GM21786 (cell line): ENCODE results near the gene AMMECR1.
"Not testable (repeated sequence)": the region's sequence is repeated elsewhere in the genome, so short reads cannot be mapped to it uniquely, and the experiment has no call there.

Source experiments
- ATAC-seq: cut with Tn5 transposase; IDR thresholded peaks from one replicate; pipeline ENCODE4 v1.9.1; 2021; ENCODE audit not compliant: unreplicated experiment

Gene AMMECR1

DNA sequence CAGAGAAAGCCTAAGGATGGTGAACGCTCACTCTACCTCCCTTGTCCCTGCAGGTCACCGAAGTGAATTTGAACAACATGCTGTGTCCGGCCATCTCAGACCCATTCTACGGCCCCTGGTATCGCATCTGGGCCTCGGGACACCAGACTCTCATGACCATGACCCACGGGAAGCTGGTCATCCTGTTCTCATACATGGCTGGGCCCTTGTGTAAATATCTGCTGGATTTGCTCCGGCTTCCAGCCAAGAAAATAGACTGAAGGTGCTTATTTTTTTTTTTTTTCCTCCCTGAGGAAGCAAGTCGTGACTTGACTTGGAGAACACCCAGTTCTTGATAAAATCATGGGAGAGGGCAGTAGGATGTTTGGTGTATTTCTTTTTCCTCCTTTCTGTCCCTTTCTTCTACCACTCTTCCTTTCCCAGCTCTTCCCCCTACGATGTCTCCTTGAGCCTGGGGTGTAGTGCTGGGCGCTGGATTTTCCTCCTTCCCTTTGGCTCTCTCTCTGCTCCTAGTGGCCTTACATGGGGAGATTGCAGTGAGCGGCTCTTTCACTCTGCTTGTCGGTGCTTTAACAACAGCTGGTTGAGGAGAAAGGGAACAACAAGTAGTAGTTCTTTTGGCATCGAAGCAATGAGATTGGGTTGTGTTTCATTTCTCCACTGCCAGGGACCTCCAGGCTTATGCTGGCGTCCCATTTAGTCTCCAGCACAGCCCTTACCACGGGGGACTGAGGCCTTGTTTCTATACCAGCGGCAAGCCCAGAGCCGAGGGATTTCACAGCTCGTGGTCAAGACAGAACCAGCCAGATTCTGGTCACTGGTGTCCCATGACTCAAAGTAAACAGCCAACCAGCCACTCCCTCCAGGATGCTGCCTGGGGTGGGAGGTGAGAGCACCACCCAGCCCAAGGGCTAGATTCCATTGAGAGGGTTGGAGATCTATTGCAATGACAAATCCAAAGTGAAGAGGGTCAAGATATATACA is 144.4 kb downstream of the AMMECR1 start:
- ATAC-seq, result no peak

DNA sequence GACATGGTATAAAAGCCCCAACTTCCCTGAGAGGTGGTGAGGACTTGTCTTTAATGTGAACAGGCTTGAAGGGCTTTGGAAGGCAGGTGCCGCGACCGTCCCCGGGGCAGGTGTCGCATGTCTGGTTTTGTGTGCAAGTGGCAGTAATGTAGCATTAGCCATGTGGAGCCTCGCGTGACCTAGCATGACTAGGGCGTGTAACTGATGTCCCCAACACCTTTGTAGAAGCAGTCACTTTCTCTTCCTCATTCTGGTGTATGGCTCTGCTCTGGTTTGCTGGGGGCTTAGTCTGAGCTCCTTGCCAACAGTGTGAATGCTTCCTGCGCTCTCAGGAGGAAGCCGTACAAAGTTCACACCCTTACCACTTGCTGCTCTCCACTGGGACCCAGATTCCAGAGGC is 145.7 kb downstream of the AMMECR1 start:
- ATAC-seq, result peak; percentile 97

DNA sequence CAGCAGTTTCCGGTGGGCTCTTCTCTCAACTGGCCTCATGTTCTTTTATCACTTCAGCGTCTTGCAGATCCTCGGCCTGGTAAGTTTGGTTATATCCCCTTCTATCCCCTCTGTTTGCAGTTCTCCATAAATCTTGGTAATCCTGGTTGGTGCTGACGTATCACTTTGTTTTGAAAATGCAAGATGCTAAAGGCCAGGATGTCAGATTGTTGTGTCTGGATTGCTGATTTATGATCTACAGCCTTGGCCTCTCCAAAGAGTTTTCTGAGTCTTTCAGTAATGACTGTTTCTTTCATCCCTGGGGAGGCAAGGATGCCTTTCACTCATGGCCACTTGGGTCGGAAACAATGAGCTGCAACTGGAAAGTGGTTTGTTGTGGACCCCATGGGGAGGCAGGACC is 146.4 kb downstream of the AMMECR1 start:
- ATAC-seq, result no peak

DNA sequence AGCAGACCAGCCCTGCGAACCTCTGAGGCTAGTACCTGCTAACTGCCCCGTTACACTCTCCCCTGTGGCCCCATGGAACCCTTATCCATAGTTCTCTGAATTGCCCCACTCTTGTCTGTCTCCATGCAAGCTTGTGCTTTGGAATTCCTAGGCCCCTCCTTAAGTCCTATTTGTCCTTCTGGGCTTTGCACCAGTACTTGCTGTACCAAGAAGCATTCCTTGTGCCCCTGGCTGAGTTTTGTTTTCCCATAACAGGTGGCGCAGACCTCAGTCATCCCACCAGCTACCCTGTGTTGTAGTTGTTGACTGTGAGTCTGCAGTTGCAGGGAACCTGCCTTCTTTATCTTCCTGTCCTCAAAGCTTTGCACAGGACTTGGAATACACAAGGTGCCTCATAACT is 147.9 kb downstream of the AMMECR1 start:
- no peak for ATAC-seq

DNA sequence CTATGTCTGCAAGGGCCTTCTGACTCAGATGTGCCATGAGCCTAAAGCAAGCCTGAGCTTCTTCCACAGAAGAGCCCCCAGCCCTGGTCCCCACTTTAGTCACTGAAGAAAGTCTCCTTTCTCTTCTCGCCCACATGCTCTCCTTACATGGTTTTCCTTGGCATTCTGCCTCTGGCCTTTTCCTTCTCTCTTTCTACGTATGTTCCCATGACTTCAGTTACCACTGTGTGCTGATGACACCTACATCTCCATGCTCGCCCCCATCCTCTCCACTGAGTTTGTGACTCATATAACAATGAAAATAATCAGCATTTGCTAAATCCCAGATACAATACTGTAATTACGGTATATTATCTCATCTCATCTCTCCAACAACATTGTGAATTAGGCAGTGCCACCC is 149.3 kb downstream of the AMMECR1 start:
- no peak for ATAC-seq

DNA sequence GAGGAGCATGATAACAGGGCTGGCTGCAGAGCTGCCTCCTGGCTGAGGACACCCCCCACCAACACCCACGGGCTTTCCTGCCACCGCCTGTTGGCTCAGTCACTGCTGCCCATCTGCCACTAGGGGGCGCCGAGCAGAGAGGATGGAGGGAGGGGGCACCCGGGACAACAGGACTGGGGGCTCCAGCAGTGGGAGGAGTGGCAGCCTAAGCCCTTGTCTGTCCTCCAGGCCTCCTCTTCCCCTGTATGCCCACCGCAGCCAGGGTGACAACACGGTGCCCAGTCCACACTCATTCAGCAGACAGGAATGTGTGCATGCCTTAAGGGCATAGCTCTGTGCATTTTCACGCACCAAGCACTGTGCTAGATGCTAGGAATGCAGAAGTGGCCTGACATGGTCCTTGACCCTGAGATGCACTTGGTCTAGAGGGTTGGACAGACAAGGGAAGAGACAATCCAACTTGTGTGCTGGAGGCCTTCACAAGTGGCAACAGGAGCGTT is 149.9 kb downstream of the AMMECR1 start:
- ATAC-seq, result no peak

DNA sequence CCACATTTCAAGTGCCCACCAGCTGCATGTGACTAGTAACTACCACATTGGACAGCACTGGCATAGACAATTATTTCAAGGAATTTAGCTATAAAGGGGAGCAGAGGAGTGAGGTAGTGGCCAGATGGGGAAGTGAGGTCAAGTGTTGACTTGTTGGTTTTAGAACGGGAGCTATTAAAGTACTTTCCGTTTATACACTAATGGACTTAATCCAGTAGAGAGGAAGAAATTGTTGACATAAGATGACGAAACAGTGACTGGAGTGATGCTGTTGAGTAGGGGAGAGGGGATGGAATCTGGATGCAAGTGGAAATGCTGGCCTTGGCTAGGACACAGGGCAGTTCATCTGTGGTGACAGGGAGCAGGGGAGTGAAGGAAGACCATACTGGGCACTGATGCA is 154.4 kb downstream of the AMMECR1 start:
- no peak for ATAC-seq

DNA sequence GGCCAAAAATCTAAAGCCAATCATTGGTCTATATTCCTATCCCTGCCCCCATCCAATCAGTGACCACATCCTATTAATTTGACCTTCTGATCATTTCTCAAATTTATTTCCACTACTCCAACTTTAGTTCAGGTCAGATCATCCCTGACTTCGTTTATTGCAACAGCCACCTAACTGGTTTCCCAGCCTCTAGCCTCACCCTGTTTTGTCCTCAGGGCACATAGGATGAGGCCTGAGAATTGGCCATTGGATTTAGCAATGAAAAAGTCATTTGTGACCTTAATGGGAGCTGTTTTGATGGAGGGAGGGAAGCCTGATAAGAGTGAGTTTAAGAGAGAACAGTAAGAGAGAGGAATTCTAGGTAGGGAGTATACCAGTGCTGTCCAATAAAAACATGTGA is 155.0 kb downstream of the AMMECR1 start:
- no peak for ATAC-seq

DNA sequence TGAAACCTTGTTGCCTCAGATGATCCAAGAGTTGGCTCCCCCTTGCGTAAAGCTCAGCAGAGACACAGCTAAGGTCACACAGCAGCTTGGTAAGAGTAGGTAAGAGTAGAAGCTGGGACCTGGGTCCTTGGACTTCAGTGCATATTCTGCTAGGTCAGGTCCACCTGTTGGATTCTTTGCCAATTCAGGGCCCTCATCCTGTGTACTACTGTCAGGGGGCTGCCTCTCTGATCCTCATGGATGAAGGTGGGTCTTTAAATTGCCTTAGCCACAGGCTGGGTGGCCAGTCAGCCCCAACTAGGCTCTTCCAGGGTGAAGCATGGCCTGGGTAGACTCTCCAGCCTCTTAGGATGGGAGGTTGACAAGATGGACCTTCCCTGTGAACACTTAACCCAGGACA is 155.8 kb downstream of the AMMECR1 start:
- no peak for ATAC-seq

DNA sequence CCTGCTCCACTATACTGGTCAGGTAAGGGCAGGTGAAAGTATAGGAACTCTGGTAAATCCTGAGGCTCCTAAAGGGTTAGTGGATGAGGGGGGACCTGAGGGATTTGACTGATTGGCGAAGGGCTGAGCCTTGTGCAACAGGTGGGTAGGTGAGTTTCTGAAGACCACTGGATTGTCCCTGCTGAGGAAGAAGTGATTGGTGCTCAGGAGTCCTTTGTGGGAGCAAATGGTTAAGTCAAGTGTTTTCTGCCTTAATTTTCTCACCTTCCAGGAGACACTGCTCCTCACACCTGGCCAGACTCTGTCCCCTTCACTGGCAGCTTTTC is 156.6 kb downstream of the AMMECR1 start:
- ATAC-seq, result no peak

DNA sequence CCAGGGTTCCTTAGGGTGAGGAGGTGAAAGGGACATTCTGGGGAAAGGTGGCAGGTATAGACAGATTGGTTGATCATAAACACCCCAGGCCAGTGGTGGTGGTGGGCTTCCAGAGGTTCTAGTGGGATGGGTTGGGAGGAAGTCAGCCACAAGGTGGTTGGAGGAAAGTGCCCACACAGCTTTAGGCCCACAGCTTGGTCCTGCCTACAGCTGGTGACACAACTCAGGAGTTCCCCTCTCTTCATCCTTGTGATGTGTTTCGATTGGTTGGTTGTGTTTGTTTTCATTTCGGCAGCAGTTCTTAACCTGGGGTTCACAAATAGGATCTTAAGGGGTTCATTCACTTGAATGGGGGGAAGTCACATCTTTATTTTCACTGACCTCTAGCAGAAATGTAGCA is 158.0 kb downstream of the AMMECR1 start:
- ATAC-seq, result no peak

DNA sequence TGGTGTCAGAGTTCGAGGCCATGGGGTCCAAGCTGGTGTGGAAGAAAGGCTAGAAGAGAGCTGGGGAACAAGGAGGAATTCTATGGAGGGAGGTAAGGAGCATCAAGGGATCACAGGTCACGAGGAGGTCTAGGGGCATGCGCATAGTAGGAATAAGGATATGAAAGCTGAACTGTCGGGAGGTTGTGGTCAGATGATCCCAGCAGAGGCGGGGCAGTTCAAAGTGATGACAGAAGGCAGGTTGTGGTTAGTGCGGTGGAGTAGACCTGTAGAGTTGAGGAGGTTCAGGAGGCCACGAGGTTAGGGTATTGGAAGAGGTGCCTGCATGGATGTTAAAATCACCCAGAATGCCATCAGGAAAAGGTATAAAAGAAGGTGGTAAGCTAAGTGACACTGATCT is 158.7 kb downstream of the AMMECR1 start:
- ATAC-seq, result no peak

DNA sequence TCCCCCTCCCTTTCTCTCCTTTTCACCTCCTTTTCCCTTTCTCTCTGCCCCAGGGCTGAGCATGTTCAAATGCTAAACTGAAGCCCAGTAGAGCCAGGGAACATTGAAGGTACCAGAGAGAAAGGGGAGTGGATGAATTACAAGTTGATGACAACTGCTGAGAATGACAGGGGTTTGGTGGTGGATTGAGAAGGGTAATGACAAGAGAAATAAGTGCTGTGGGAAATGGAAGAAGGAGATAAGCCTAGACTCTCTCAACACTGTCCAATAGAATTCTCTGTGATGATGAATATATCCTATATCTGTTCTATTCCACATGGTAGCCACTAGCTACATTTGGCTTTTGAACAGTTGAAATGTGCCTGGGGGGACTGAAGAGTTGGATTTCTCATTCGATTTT is 160.4 kb downstream of the AMMECR1 start:
- no peak for ATAC-seq

DNA sequence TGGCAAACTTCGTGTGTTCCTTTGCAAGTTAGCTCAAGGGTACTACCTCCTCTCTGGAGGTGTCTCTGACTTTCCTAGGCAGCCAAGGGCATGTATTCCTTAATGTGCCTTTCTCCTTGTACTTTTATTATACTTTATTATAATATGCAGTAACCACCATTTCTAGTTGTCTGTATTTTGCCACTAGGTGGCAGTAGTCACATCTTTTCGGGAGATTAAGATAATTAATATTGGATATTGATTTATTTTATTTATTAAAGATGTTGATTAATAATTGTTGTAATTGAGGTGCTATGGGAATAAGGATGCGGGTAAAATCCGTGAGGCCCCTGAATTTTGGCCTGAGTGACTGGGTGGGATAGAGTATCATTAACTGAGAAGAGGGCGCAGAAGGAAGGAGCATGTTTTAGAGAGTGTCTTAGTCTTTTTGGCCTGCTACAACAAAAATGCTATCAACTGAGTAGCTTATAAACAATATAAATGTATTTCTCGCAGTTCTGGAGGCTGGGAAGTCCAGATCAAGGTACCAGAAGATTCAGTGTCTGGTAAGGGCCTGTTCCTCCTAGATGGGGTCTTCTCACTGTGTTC is 161.6 kb downstream of the AMMECR1 start:
- no peak for ATAC-seq

DNA sequence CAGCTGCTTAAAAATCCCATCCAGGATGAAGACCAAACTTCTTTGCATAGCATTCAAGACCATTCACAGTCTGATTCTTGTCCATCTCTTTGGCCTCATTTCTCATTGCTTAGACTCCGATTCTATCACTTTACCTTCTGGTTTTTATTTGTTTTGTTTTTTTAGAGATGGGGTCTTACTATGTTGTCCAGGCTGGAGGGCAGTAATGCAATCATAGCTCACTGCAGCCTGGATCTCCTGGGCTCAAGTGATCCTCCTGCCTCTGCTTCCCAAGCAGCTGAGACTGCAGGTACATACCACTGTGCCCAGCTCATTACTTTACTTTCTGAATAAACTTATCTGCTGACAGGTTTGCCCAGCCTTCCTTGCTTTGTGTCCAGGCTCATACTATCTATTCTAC is 162.1 kb downstream of the AMMECR1 start:
- no peak for ATAC-seq

DNA sequence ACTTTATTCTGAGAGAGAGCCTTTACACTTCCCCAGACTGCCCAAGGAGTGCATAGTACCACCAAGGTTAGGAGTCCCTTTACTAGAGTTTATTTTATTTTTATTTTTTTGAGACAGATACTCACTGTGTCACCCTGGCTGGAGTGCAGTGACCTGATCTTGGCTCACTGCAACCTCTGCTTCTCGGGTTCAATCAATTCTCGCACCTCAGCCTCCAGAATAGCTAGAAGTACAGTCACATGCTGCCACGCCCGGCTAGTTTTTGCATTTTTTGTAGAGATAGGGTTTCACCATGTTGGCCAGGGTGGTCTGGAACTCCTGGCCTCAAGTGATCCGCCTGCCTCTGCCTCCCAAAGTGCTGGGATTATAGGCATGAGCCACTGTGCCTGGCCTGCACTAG is 163.6 kb downstream of the AMMECR1 start:
- ATAC-seq, result not testable (repeated sequence)

DNA sequence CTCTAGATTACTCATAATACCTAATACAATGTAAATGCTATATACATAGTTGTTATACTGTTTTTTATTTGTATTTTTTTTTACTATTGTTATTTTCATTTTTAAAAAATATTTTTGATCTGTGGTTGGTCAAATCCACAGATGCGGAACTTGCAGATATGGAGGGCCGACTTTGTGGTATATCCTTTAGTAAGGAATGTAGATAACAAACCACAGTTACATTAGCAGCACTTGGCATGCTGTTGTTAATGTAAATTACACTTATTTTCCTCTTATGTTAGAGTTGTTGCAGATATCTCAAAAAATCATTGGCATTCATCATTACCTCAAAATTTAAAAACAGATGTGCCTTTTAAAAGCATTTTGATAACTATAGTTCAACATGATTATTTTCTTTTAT is 164.0 kb downstream of the AMMECR1 start:
- ATAC-seq, result no peak

DNA sequence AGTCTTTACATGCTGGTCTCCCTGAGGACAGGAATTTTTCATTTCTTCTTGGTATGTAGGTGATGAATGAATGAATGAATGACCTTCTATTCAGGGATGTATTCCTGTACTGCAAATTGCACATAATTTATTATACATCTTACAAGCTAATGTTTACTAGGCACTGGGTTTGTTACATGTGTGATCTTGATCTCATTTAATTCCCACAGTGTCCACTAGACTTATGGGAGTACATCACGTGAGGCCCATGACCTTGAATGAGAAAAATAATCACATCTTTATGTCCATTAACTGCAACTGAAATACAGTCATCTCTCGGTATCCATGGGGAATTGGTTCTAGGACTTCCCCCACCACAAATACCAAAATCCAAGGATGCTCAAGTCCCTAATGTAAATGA is 164.6 kb downstream of the AMMECR1 start:
- no peak for ATAC-seq

DNA sequence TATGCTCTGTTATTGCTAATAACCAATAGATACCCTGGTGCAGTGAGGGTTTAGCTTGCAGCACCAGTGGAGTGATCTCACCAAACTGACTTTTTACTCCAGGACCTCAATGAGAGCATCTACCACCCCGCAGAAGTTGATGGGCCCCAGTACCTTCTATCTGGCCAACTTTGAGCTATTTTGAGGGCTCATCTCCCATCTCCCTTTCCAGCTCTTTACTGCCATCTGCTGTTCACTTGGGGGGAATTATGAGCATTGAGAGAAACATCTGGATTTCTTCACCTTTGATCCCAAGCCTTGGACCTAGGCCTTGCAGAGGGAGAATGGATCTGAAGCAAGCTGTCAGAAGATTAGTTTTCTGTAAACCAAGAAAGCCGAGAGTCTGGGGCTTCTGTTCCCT is 171.4 kb downstream of the AMMECR1 start:
- peak; percentile 78 for ATAC-seq

DNA sequence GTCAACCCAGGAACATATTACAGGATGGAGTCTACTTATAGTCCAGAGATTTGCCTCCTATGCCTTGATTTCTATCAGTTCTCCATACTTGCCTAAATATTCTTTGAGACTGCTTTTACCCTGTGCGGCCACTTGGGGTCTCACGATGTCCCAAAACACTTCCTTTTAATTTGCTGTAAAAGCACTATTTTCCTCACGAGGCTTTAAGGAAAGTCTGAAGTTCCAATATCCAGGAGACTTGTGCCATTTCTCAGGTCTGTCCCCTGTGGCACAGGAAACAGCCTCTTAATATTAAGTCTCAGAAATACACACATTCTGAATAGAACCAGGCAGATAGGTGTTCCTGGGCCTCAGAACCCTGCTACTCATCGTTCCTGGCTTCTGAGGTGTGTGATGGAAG is 172.0 kb downstream of the AMMECR1 start:
- peak; percentile 71 for ATAC-seq

DNA sequence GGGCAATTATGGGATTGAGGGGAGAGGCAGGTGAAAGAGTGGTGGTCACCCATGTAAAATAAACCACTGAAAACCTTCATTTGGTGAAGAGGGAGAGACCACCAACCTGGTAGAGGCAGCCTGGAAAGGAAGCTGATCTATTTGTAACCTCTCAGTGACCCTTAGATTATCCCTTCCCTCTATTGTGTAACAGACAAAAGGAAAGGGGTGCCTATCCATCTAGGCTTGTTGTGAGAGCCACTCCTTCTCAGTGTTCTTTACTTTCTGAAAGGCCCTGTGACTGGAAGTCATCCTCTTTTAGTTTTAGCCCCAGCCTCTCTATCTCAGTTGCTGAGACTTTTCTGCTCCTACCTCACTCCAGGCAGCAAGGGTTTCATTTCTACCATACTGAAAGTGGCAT is 172.6 kb downstream of the AMMECR1 start:
- no peak for ATAC-seq
